Adrenal gland (tissue), 12 donors: ENCODE results near the gene ABAT. TPM values are rescaled to one million over a fixed set of nuclear protein-coding genes. Genes with fewer than 3 reads are reported as not detected.
A peak's percentile ranks its signal among the peaks of the same experiment; 100 is the strongest.

Experiments used
- DNase-seq, 7 donors: peaks; one replicate each; pipeline ENCODE4 v3.0.0-alpha.2; 2019 to 2020
- H3K27ac ChIP-seq, 5 donors: fragments of 200-600 bp; sonication (generic) in 4 of 5; 1 replicate in 3 of 5; 2 replicates in 2 of 5; pipeline versions ENCODE4 v1.5.1 to v1.8.0; 2016 to 2020; ENCODE audit warnings: mild to moderate bottlenecking in 1 of 5
- H3K27me3 ChIP-seq: fragments of 200-600 bp; 2 replicates; pipeline ENCODE4 v1.8.0; 2021
- H3K36me3 ChIP-seq, 2 donors: fragments of 200-600 bp; replicated peaks in 1 of 2; 1 replicate in 1 of 2; 2 replicates in 1 of 2; pipeline versions ENCODE4 v1.5.1 to v1.8.0; 2018 to 2022
- H3K4me1 ChIP-seq, 2 donors: fragments of 200-600 bp; replicated peaks in 1 of 2; 1 replicate in 1 of 2; 2 replicates in 1 of 2; pipeline versions ENCODE4 v1.5.1 to v1.8.0; 2018 to 2021
- H3K4me3 ChIP-seq, 4 donors: fragments of 200-600 bp; sonication (generic) in 3 of 4; one replicate each; pipeline ENCODE4 v1.5.1; 2016 to 2018
- H3K9me3 ChIP-seq, 3 donors: fragments of 200-600 bp; sonication (generic) in 1 of 3; replicated peaks in 1 of 3; 1 replicate in 2 of 3; 2 replicates in 1 of 3; pipeline versions ENCODE4 v1.5.1 to v1.8.0; 2016 to 2021
- POLR2A ChIP-seq, 2 donors: fragments of 450-650 bp; IDR thresholded peaks; one replicate each; pipeline ENCODE4 v1.6.1; 2017; ENCODE audit warnings: antibody characterized with exemption in 2 of 2, mild to moderate bottlenecking in 2 of 2, moderate library complexity in 1 of 2
- WGBS, 4 donors: extraction: QIAGEN DNeasy Blood & Tissue Kit in 2 of 4; methylation state at CpG; one replicate each; pipeline versions ENCODE4 v1.1.5 to v1.1.7; 2013 to 2017; 5-methylcytosine and 5-hydroxymethylcytosine counted together
- intact Hi-C, 2 donors: fragments of 100-400 bp; cut with DNase I; formaldehyde crosslinking; loops; one replicate each; pipeline versions ENCODE4 v1.14.1 to v1.15.0; 2022 to 2023
- polyA plus RNA-seq, 3 donors: library from polyadenylated mRNA; stranded (reverse); fragments of 200-250 nt in 2 of 3; fragments of 350-450 nt in 1 of 3; fragmentation: Illumina TruSeq in 1 of 3; extraction: RNeasy Lipid Tissue Mini Kit (QIAGEN cat#74804) in 1 of 3; gene quantifications; one replicate each; pipeline ENCODE4 v1.2.3, GENCODE V29; 2013 to 2014
- total RNA-seq, 9 donors: library from RNA; depleted of rRNA in 4 of 9; stranded (reverse); fragments of >200 nt in 4 of 9; fragments of 120-200 nt in 1 of 9; fragmentation: NEBNext Ultra II Directional in 1 of 9; extraction: Animal tissue kit (Norgen Biotek cat#: 25700) in 1 of 9; gene quantifications; one replicate each; pipeline versions ENCODE4 v1.1.0 to v1.2.4, GENCODE V29; 2013 to 2023
- TF ChIP-seq, protein P1 (sequence below), 6 experiments: fragments of 450-650 bp in 4 of 6; fragments of 200-600 bp in 2 of 6; sonication (generic) in 1 of 6; IDR thresholded peaks; 1 replicate in 5 of 6; 2 replicates in 1 of 6; pipeline versions ENCODE4 v1.5.1 to v1.8.0; 2016 to 2021; ENCODE audit warnings: antibody characterized with exemption in 6 of 6, mild to moderate bottlenecking in 2 of 6, moderate library complexity in 1 of 6
- donor health status: healthy with polysubstance abuse.
- donor health status: Bipolar disorder and iron deficiency.
- donor health status: DM: yes; HTN: yes; CAD: no.
- donor health status: DM: no; HTN: no; CAD: no.
- donor health status: DM: no; HTN: no; CAD: no.
- donor health status: DM: yes; HTN: yes; CAD: no.

The ABAT gene
- total and polyA plus RNA-seq, 12 donors: 12.1 to 89.2 (median 28.5) TPM

DNA sequence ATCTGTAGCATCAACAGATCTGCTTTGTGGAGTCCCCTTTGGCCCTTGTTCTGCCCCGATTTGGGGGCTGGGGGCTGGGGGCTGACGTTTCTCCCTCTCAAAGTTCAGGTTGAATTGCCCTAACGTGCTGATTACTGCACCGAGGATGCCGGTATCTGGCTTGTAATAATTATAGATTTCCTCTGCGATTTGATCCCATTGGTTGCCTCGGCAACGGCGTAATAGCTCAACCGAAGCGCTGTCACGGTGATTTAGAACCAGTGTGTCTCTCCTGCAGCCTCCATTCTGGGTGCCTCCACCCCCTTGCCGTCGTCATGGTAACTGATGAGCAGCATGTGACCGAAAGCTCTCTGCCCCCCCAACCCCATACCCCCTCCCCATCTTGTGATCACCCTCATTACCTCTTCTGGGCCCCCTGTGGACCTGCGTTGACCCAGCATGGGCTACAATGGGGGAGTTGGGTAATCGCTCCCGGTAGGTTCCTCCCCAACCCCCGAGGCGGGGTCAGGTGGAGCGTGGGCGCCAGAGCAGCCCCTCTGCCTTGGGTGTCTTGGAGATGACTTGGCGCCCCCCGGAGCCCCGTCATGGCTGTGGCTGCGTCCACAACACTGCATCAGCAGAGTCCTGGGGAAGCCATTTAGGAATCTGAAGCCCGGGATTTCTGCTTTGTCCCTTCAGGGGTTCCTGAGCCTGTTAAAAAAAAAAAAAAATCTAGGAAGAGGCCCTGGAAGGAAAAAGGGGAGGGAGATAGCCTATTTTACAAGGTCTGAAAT lies 38.4 kb downstream of the ABAT start:
- peak in 2 of 7 donors; percentile 20 to 85 for DNase-seq
- WGBS, 4 donors: 45 to 59% (median 53%) methylated on average over 22 to 27 of the region's 27 CpGs
- Histone ChIP-seq H3K4me3 (no peak overlapping the region), H3K36me3 (no peaks in the 10 kb centered on the region), H3K9me3 (peaks cover 0 to 3% (median 0%) of the 10 kb centered on the region in 3 donors), H3K27me3 (no peaks in the 10 kb centered on the region), H3K27ac (peak overlapping the region in 1 of 5 donors; percentile 34), H3K4me1 (no peaks in the 10 kb centered on the region)
- intact Hi-C loops: no loop called here
- TF ChIP-seq POLR2A (IDR thresholded peaks at IDR 0.05): no peak
- TF ChIP-seq, protein P1, sequence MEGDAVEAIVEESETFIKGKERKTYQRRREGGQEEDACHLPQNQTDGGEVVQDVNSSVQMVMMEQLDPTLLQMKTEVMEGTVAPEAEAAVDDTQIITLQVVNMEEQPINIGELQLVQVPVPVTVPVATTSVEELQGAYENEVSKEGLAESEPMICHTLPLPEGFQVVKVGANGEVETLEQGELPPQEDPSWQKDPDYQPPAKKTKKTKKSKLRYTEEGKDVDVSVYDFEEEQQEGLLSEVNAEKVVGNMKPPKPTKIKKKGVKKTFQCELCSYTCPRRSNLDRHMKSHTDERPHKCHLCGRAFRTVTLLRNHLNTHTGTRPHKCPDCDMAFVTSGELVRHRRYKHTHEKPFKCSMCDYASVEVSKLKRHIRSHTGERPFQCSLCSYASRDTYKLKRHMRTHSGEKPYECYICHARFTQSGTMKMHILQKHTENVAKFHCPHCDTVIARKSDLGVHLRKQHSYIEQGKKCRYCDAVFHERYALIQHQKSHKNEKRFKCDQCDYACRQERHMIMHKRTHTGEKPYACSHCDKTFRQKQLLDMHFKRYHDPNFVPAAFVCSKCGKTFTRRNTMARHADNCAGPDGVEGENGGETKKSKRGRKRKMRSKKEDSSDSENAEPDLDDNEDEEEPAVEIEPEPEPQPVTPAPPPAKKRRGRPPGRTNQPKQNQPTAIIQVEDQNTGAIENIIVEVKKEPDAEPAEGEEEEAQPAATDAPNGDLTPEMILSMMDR (IDR thresholded peaks at IDR 0.05): no peak

DNA sequence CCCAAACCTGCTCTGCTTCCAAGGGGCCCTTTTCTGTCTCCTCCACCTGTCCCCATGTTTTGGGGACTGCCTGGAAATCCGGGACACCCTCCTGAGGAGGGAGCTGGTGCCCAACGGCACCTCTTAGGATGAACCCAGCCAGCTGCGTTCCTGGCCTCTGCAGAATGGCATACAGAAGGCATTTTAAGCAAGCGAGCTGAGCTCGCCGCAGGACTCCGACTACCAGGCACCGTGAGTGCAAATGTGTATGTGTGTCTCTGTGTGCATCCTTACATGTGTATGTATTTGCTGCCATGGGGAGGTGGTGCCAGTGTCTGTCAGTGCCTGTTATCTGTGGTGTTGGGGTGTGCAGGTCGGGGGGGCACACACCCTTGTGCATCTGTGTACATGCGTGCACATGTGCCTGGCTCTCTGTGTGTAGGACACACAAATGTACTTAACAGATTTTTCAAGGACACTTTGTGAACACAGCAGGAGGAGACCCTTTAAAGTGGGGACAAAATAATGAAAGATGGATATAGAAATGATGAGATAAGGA lies 39.3 kb downstream of the ABAT start:
- peaks cover 0 to 4% of the 10 kb centered on the region in 2 donors for H3K4me1 ChIP-seq
- TF ChIP-seq POLR2A (IDR thresholded peaks at IDR 0.05): no peak
- TF ChIP-seq, protein P1 (IDR thresholded peaks at IDR 0.05): no peak
- 85 to 92% (median 86%) methylated on average over 10 of the region's 10 CpGs for WGBS, 4 donors

DNA sequence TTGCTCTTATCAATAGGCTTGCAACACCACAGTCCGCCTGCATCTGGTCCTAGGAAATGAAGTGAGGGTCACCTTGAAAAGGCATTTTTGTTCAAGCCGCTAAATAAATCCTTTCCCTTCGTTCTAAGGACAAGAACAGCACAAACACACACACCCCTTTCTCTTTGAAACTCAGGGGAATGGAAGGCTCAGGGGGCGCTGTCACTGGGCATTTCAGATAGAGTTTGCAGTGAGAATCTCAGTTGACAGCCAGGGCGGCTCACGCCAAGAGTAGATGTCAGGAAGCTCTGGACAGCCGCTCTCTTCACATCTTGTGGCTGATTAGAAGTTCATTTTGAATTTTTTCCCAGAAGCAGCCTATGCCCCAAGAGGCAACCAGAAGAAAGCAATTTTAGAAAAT lies 39.8 kb downstream of the ABAT start:
- 78 to 88% (median 85%) methylated on average over 7 of the region's 7 CpGs for WGBS, 4 donors
- Histone ChIP-seq H3K9me3 (peaks cover 0 to 3% (median 0%) of the 10 kb centered on the region in 3 donors), H3K4me1 (peaks cover 0 to 5% of the 10 kb centered on the region in 2 donors), H3K27ac (no peak overlapping the region), H3K27me3 (no peaks in the 10 kb centered on the region), H3K36me3 (no peaks in the 10 kb centered on the region), H3K4me3 (no peak overlapping the region)
- no peak for DNase-seq
- intact Hi-C loops: no loop called here
- TF ChIP-seq, protein P1 (IDR thresholded peaks at IDR 0.05): no peak
- TF ChIP-seq POLR2A (IDR thresholded peaks at IDR 0.05): no peak

More for the DNA sequence above, 39.3 kb downstream of the ABAT start:
- H3K4me3 ChIP-seq: no peak overlapping the region
- H3K27me3 ChIP-seq: no peaks in the 10 kb centered on the region
- peaks cover 0 to 3% (median 0%) of the 10 kb centered on the region in 3 donors for H3K9me3 ChIP-seq
- H3K36me3 ChIP-seq: no peaks in the 10 kb centered on the region
- DNase-seq: no peak
- peak overlapping the region in 1 of 5 donors; percentile 34 for H3K27ac ChIP-seq
- intact Hi-C loops: no loop called here

DNA sequence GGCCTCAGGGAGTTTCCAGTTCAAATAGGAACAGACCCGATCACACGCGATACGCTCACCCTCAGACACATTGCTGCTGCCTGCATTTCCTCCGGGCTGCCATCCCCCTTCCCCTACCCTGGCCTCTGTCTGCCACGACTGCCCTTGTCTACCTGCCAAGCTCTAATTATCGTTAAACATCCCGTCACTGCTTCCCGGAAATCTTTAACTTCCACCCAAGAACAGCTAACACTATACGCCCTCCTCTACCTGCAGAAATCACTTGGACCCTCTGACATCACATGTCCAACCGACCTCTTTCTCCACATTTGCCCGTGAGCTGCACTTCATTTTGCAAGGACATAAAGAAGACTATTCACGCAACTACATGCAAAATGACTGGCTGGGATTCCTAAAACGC lies 40.4 kb downstream of the ABAT start:
- TF ChIP-seq, protein P1 (IDR thresholded peaks at IDR 0.05): no peak
- no peak for TF ChIP-seq POLR2A (IDR thresholded peaks at IDR 0.05)
- Histone ChIP-seq H3K4me3 (no peak overlapping the region), H3K27me3 (no peaks in the 10 kb centered on the region), H3K4me1 (peaks cover 0 to 5% of the 10 kb centered on the region in 2 donors), H3K27ac (no peak overlapping the region), H3K36me3 (no peaks in the 10 kb centered on the region), H3K9me3 (peaks cover 0 to 3% (median 0%) of the 10 kb centered on the region in 3 donors)
- intact Hi-C loops: no loop called here
- DNase-seq: no peak
- 65 to 87% (median 78%) methylated on average over 14 of the region's 14 CpGs for WGBS, 4 donors
